Stimulated activated effector memory CD8-positive, alpha-beta T cell treated with anti-CD3 and anti-CD28 coated beads, Interleukin-12 subunit alpha, Interleukin-12 subunit beta, amount 100 ng/mL, for 72 hours (primary cell): ENCODE results near the gene CCNL1.
"Not testable (repeated sequence)": the region's sequence is repeated elsewhere in the genome, so short reads cannot be mapped to it uniquely, and the experiment has no call there.

Experiments
- ATAC-seq: fragments of 150-1000 bp; cut with Tn5 transposase; 2 replicates; pipeline ENCODE4 v1.10.0; 2021
- DNase-seq, 2 donors: peaks; one replicate each; pipeline ENCODE4 v3.0.0; 2021 to 2022; ENCODE audit warnings: low spot score in 2 of 2
- H3K27ac Mint-ChIP-seq: one replicate; pipeline ENCODE4 v1.8.0; 2022; ENCODE audit warnings: mild to moderate bottlenecking, mixed read lengths
- H3K36me3 Mint-ChIP-seq: one replicate; pipeline ENCODE4 v1.8.0; 2022; ENCODE audit warnings: mild to moderate bottlenecking, mixed read lengths
- H3K4me1 Mint-ChIP-seq: one replicate; pipeline ENCODE4 v1.8.0; 2022; ENCODE audit warnings: mixed read lengths
- H3K4me3 Mint-ChIP-seq: one replicate; pipeline ENCODE4 v1.8.0; 2022; ENCODE audit warnings: mild to moderate bottlenecking, mixed read lengths
- H3K9me3 Mint-ChIP-seq: one replicate; pipeline ENCODE4 v1.8.0; 2022; ENCODE audit warnings: mixed read lengths

CCNL1 gene

DNA sequence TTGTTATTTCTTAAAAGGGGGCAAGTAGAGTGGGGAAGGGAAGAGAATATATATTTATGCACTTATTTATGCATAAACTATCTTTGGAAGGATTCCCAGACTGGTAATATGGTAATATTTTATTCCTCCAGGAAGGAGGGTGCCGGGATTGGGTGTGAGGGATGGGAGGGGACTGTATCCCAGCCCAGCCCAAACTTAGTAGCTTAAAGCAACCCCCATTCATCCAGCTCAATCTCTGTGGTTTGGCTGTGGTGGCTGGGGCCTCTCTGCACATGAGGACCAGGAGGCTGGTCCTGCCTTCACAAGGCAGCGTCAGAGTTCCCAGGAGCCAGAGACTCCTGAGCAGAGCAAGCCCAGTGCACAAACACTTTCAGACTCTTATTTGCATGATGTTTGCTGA lies 48.4 kb downstream of the CCNL1 start:
- no peak overlapping the region for H3K4me3 Mint-ChIP-seq
- ATAC-seq (no peak), DNase-seq (no peak)
- no peaks in the 10 kb centered on the region for H3K9me3 Mint-ChIP-seq
- H3K4me1 Mint-ChIP-seq: peaks cover 10% of the 10 kb centered on the region
- no peak overlapping the region for H3K27ac Mint-ChIP-seq
- no peaks in the 10 kb centered on the region for H3K36me3 Mint-ChIP-seq

DNA sequence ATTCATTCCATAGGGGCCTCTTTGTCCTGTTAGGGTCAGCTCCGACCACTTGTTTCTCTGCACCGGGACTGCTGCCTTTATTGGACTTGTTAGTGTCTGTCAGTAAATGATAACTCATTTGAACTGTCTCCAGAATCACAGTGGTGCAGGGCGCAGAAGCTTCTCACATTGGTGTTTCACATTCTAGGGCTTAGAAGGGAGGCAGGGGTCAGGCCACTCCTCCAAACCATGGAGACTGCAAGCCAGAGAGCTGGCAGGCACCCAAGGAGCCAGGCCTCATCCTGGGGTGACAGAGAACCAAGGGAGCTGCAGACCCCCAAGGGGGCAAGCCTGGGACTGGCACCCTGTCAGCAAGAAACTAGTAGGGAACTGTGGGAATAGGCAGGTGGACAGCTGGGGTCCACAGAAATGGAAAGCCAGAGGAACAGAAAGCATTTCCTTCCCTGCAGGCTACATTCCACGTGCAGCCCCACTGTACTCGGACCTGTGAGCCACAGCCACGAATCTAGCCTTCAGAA lies 49.1 kb downstream of the CCNL1 start:
- Mint-ChIP-seq H3K36me3 (no peaks in the 10 kb centered on the region), H3K4me3 (no peak overlapping the region), H3K27ac (no peak overlapping the region), H3K9me3 (no peaks in the 10 kb centered on the region), H3K4me1 (peaks cover 7% of the 10 kb centered on the region)
- DNase-seq (no peak), ATAC-seq (no peak)

DNA sequence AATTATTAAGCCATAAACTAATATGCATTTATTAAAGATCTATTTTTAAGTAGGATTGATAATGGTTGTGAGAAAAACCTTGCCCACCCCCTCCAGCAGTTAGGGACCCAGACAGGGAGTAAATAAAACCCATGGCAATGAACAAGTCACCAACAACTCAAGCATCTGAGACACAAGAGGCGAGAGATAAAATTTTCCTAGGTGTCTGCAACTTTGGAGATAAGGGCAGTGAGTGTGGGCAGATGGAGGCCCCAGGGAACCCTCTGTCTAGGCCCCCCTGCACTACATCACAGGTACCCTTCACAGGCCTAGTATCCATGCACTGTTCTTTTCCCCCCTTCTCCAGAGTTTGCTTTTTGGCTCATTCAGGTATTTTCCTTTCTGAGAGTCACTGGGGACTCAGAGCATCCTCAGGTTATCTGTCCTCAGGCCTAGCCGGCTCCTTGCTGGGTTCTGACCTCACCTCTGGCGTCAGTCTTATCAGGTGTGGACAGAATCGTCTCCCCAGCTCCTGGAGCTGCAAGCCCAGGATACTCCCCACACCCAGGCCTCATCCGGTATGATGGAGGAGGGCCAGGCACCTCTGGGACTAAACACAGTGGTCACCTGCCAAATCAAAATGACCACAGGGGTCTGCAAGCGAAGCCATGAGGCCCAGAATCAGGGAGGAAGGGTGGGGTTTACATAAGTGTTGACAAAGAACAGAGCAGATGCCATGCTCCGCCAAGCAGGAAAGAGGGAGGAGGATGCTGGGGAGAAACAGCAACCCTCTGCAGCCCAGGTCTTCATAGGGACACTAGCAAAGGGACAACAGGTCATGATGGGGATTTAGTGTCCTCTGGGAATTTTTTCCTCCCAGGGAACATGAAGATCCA lies 50.4 kb downstream of the CCNL1 start:
- H3K9me3 Mint-ChIP-seq: no peaks in the 10 kb centered on the region
- H3K4me1 Mint-ChIP-seq: peaks cover 18% of the 10 kb centered on the region
- DNase-seq (no peak), ATAC-seq (no peak)
- no peak overlapping the region for H3K27ac Mint-ChIP-seq
- H3K4me3 Mint-ChIP-seq: no peak overlapping the region
- no peaks in the 10 kb centered on the region for H3K36me3 Mint-ChIP-seq

DNA sequence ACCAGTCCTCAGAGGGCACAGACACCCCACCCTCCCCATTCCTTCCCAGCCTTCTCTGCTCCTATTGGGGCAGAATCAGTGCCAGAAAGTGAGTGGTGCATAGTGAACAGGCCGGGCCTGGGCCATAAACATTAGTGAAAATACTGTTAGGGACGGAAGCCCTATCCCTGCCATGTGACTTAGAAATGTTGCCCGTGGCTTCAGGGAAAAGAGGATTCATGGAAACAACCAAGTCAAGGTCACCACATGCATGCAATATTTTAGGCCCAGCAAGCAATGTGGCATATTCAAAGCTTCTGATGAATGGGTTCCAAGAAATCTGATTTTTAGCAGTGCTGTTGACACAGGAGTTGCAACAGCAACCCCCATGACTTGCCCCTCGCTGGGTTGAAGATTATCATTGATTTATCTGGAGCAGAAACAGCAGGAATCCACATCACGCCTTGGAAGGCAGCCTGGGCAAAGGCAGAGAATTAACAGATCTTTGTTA lies 52.3 kb downstream of the CCNL1 start:
- peaks cover 37% of the 10 kb centered on the region for H3K4me1 Mint-ChIP-seq
- DNase-seq (no peak), ATAC-seq (no peak)
- no peak overlapping the region for H3K27ac Mint-ChIP-seq
- H3K9me3 Mint-ChIP-seq: no peaks in the 10 kb centered on the region
- no peak overlapping the region for H3K4me3 Mint-ChIP-seq
- no peaks in the 10 kb centered on the region for H3K36me3 Mint-ChIP-seq

DNA sequence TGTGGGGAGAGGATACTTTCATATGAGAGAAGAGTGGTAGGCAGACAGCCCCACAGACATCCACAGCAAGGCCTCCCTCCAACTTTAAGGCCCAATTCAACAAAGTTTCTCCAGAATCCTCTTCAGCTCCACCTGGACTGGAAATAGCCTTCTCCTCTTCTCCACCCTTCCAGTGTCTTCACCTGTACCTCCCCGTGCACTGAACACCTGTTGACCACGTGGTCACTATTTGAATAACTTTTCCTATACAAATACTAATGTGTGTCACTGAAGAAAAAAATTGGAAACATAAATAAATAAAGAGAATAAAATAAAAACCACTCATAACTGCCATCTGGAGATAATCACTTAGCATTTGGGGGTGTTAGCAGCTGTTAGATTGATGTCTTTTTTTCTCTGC lies 52.9 kb downstream of the CCNL1 start:
- no peak for DNase-seq
- Mint-ChIP-seq H3K4me1 (peaks cover 37% of the 10 kb centered on the region), H3K27ac (no peak overlapping the region), H3K4me3 (no peak overlapping the region), H3K9me3 (no peaks in the 10 kb centered on the region), H3K36me3 (no peaks in the 10 kb centered on the region)
- no peak for ATAC-seq

DNA sequence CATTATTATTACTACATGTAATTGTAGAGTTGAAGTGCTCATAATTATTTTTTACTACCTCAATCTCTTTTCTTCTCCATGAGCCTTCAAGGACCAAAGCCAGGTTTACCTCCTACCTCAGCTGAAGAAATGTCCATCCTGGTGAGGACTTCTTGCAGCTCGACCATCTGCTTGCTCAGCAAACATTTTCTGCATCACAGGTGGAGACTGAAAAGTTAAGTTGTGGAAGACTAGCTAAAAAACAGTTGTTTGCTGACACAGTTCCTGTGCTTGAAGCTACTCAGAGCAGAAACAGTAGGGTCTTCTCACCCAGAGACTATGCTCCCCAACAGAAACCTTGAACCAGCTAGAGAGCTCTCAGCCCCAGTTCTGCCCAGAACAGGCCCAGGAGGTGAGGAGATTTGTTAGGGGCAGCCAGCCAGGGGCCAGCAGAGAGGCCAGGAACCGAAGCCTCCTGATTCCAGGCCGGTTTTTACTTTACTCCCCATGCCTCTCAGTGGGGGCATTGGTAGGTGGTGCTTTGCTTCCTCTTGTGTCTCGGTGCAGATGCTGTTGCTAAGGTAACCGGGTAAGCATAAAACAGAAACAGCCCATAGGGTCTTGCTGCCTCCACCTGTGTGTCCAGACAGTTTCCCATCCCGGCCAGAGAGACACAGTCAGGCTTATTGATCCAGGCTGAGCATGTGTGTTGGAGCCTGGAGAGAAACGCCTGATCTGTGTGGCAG lies 54.9 kb downstream of the CCNL1 start:
- Mint-ChIP-seq H3K27ac (peak overlapping the region; percentile 71), H3K4me1 (peaks cover 38% of the 10 kb centered on the region), H3K36me3 (no peaks in the 10 kb centered on the region), H3K9me3 (no peaks in the 10 kb centered on the region), H3K4me3 (no peak overlapping the region)
- DNase-seq: no peak
- peak; percentile 22 for ATAC-seq

DNA sequence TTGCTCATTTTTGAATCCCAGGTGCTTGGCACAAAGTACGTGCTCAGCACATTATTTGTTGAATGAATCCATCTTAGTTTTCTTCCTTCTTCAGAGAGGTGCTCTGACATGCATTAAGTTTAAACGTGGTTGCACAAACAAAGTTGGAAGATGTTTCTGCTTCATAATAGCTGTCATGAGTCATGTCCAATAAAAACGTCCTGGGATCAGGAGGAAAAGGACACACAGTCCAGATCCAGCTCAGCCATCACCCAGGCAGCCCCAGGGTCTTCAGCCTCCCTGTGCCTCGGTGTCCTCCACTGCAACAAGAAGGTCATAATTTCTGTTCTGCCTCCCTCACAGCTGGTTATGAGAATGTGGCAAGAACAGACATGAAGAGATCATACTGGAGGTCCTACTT lies 55.4 kb downstream of the CCNL1 start:
- DNase-seq: no peak
- no peak overlapping the region for H3K4me3 Mint-ChIP-seq
- H3K4me1 Mint-ChIP-seq: peaks cover 44% of the 10 kb centered on the region
- H3K9me3 Mint-ChIP-seq: no peaks in the 10 kb centered on the region
- ATAC-seq: no peak
- no peaks in the 10 kb centered on the region for H3K36me3 Mint-ChIP-seq
- peak overlapping the region; percentile 71 for H3K27ac Mint-ChIP-seq

DNA sequence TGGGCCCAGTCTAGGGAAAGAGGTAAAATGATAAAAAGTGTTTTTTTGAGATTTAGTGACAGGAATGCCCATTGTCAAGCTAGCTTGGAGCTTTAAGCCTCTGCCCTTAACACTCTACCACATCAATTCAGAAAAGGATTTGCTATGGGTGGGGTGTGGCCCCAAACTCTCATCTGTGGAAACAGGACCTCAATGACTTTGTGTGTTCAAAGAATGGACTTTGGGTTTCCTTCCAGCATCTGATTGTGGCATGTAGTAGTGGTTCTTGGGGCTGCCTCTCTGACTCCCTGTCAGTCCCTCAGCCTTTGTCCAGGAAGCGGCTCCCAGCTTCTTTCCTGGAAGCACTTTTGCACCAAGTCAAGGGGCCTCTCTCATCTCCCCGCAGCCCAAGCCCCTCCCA lies 56.1 kb downstream of the CCNL1 start:
- Mint-ChIP-seq H3K36me3 (no peaks in the 10 kb centered on the region), H3K4me1 (peaks cover 50% of the 10 kb centered on the region), H3K27ac (peak overlapping the region; percentile 58), H3K4me3 (peak overlapping the region; percentile 22), H3K9me3 (no peaks in the 10 kb centered on the region)
- DNase-seq (no peak), ATAC-seq (no peak)

DNA sequence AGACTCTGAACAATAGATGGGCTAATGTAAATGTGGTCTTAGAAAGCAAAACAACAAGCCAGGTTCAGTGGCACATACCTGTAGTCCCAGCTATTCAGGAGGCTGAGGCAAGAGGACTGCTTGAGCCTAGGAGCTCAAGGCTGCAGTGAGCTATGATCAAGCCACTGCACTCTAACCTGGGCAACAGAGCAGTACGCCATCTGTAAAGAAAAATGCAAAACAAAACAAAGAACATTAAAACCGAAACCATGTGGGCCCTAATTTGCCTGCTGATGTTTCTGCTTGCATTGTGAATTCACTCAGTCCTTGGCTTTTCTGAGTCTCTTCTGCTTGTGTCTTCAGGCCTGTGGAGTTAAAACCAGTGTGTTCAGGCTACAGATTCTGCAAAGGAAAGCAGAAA lies 56.7 kb downstream of the CCNL1 start:
- H3K4me1 Mint-ChIP-seq: peaks cover 56% of the 10 kb centered on the region
- peak overlapping the region; percentile 58 for H3K27ac Mint-ChIP-seq
- ATAC-seq (peak; percentile 72), DNase-seq (peak in 1 of 2 donors; percentile 63)
- H3K36me3 Mint-ChIP-seq: no peaks in the 10 kb centered on the region
- H3K9me3 Mint-ChIP-seq: no peaks in the 10 kb centered on the region
- peak overlapping the region; percentile 22 for H3K4me3 Mint-ChIP-seq

DNA sequence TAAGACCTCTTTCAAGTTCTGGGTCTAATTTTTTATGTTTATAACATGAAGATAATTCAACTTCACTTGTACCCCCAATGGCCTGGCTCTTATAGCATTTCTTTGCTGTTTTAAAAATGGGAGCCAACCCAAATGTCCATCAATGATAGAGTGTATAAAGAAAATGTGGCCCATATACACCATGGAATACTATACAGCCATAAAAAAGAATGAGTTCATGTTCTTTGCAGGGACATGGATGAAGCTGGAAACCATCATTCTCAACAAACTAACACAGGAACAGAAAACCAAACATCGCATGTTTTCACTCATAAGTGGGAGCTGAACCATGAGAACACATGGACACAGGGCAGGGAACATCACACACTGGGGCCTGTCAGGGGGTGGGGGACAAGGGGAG lies 57.4 kb downstream of the CCNL1 start:
- ATAC-seq, H3K27ac Mint-ChIP-seq, H3K36me3 Mint-ChIP-seq, DNase-seq, H3K4me3 Mint-ChIP-seq, H3K9me3 Mint-ChIP-seq: not testable (repeated sequence)
- peaks cover 61% of the 10 kb centered on the region for H3K4me1 Mint-ChIP-seq

DNA sequence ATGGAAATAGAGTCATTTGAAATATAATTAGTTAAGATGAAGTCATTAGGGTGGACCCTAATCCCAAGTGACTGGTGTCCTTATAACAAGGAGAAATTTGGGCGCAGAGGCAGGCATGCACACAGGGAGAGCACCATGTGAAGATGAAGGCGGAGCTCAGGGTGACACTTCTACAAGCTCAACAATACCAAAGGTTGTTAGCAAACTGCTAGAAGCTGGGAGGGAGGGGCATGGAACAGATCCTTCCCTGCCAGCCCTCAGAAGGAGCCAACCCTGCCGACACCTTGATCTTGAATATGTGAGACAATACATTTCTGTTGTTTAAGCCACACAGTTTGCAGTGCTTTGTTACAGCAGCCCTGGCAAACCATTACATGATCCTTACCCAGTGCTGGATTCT lies 57.8 kb downstream of the CCNL1 start:
- no peak overlapping the region for H3K27ac Mint-ChIP-seq
- ATAC-seq (no peak), DNase-seq (no peak)
- no peaks in the 10 kb centered on the region for H3K9me3 Mint-ChIP-seq
- H3K36me3 Mint-ChIP-seq: no peaks in the 10 kb centered on the region
- H3K4me1 Mint-ChIP-seq: peaks cover 61% of the 10 kb centered on the region
- no peak overlapping the region for H3K4me3 Mint-ChIP-seq

DNA sequence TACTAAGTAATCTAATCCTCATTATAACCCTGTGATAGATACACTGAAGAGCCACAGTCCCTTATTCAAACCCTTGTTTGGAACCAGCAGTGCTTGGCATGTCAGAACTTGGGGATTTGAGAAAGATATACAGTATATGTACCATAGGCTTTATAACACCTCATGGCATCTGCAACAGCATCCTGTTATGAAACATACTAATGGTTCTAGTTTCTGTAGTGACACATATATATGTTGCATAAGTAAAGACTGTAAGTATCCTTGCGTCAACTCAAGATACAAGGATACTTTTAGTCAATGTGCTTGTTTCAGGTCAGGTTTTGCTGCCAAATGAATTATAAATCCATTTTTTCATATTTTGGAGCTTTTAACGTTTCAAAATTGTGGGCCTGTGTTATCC lies 58.5 kb downstream of the CCNL1 start:
- no peak overlapping the region for H3K4me3 Mint-ChIP-seq
- no peaks in the 10 kb centered on the region for H3K36me3 Mint-ChIP-seq
- no peaks in the 10 kb centered on the region for H3K9me3 Mint-ChIP-seq
- ATAC-seq (no peak), DNase-seq (no peak)
- no peak overlapping the region for H3K27ac Mint-ChIP-seq
- H3K4me1 Mint-ChIP-seq: peaks cover 57% of the 10 kb centered on the region

DNA sequence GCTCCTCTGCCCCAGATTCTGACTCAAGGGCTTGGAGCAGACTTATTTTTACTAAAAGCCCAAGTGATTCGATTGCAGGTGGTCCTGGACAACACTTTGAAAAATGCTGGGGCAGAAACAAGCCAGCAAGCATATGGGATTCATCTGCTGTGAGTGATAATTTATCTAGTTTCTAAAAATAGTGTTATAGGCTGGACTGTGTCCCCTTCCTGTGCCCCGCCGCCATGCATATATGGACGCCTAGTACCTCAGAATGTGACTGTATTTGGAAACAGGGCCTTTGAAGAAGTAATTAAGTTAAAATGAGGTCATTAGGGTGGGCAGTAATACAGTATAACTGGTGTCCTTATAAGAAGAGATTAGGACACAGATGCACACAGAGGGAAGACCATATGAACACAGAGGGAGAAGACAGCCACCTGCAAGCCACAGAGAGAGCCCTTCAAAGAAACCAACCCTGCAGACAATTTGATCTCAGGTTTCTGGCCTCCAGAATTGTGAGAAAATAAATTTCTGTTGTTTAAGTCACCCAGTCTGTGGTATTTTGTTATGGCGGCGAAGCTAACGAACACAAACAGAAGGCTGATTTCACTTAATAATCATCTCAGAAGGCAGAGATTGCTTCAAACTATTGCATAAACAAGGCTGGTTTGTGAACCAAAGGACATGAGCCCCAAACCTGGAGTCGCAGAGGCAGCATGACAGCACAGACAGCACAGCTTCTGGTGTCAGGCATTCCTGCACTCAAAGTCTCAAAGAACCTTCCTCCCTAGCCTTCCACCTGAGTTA lies 59.1 kb downstream of the CCNL1 start:
- Mint-ChIP-seq H3K27ac (no peak overlapping the region), H3K36me3 (no peaks in the 10 kb centered on the region), H3K4me3 (no peak overlapping the region), H3K9me3 (no peaks in the 10 kb centered on the region), H3K4me1 (peaks cover 55% of the 10 kb centered on the region)
- DNase-seq (no peak), ATAC-seq (no peak)

DNA sequence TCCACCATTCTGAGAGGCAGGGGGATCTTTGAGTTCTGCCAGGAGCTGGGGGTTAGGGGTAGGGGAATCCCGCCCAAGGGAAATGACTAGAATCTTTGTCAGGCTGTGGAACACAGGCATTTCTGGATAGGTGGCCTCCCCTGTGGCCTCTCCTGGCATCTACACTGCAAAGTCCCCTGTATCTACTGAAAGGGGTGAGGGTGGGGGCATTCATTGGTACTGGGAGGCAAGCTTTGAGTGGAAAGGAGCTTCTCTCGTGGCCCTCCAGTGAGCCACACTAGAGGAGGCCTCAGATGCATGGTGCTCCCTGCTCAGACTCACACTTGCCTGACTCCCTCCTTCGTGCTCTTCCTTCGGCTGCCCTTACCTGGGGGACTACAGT lies 59.9 kb downstream of the CCNL1 start:
- Mint-ChIP-seq H3K9me3 (no peaks in the 10 kb centered on the region), H3K4me3 (no peak overlapping the region), H3K27ac (no peak overlapping the region), H3K36me3 (no peaks in the 10 kb centered on the region), H3K4me1 (peaks cover 49% of the 10 kb centered on the region)
- ATAC-seq: peak; percentile 39
- DNase-seq: no peak
